NCI-H748 (cell line): ENCODE data around the gene HTT-AS.
"Not testable (repeated sequence)": the region's sequence is repeated elsewhere in the genome, so short reads cannot be mapped to it uniquely, and the experiment has no call there.

Source experiments
- DNase-seq: peaks from one replicate; lab custom pipeline; 2025; ENCODE audit not compliant: unreplicated experiment; lab: John Stamatoyannopoulos, UW

The HTT-AS gene

DNA sequence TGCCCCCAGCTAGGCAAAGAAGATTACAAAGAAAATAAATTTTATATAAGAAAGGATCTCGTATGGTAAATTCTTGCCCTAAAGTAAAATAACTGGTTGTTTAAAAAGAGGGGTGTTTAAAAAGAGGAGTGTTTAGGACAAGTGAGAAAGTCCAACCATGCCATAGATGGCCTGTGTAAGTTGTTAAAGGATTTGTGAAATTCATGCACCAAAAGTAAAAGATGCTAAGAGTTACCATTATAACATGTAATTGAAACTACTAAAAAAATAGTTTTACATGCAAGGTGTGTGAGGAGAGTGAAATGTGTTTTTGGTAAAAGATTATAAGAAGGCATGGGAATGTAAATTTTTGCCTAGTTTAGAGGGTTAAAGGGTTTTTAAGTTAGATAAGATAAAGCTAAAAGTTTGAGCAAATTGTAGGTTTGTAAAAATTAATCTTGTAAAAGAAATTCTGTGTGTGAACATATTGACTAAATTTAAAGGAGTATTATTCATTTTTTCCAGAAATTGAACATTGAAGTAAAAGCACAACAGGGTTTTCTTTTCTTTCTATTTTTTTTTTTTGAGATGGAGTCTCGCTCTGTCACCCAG lies 20.1 kb downstream of the HTT-AS start:
- no peak for DNase-seq

DNA sequence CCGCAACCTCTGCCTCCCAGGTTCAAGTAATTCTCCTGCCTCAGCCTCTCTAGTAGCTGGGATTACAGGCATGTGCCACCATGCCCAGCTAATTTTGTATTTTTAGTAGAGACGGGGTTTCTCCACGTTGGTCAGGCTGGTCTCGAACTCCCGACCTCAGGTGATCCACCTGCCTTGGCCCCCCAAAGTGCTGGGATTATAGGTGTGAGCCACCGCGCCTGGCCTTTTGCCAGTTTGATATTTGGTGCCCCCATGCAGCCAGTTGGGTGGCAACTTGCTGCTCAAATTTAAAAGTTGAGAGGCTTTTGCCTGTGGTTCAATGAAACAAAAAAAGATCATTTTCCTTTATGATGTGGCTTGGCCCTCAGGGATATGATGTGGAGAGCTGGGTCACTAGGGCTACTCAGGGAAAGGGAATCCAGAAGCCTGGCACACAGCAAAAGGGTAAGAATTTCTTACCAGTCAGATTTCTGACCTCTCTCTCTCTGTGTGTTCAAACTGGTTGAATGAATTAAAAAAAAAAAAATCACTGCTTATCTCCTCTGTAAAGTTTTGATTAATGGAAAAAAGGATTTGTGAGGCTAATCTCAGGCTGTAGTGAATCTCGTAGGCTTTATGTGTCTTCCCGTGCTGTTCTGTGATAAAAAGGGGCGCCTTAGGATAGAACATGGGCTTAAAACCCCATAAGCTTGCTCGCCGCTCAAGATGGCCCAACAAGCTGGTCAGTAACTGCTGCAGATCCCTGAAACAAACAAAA lies 23.0 kb downstream of the HTT-AS start:
- not testable (repeated sequence) for DNase-seq

DNA sequence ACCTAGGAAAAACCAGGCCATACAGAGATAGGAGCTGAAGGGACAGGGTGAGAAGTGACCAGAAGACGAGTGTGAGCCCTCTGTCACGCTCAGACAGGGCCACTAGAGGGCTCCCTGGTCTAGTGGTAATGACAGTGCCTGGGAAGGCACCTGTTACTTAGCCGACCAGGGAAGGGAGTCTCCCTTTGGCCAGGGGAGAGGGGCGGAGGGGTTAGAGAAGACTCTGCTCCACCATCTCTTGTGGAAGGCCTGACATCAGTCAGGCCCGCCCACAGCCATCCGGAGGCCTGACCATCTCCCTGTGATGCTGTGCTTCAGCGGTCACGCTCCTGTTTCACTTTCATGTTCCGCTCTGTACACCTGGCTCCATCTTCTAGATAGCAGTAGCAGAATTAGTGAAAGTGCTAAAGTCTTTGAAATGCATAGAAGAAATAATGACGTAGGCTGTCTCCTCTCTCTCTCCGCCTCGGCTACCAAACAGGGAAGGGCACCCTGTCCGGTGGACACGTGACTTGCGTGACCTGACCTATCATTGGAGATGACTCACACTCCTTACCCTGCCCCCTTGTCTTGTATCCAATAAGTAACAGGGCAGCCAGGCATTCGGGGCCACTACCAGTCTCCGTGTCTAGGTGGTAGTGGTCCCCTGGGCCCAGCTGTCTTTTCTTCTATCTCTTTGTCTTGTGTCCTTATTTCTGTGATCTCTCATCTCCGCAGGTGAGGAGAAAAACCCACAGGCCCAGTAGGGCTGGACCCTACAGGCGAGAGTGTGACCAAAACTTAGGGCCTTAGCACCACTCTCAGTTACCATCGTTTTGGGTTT lies 26.7 kb downstream of the HTT-AS start:
- DNase-seq, result peak; percentile 25

DNA sequence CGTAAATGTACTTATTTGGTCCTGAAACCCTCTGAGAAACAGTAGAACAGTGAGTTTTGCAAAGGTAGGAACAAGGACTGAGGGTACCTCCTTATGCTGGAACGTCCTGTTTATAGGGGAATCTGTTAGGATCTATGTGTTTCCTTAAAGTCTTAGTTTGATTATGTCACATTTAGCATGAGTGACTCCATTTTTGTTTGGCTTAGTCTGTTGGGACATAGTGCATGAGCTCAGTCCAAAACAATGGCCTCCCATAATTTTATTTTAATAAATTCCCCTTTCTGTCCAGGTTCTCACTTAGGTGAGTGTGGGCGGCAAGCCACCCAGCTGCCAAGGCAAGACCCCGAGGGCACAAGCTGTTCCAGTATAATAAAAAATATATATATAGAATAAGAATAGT lies 27.7 kb downstream of the HTT-AS start:
- no peak for DNase-seq

DNA sequence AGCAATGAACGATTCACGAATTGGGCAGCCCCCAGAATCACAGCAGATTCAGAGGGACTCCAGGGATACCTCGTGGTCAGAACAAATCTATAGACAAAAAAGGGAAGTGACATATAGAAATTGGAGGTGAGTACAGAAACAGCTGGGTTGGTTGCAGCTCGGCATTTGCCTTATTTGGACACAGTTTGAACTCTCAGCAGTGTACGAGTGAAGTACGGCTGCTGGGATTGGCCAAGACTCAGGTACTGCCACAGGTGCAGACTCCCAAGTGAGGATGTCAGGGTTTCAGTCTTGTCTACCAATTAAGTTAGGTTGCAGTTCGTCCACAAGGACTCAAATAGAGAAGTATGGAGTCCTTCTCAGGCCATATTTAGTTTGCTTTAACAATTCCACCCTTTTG lies 28.2 kb downstream of the HTT-AS start:
- no peak for DNase-seq

DNA sequence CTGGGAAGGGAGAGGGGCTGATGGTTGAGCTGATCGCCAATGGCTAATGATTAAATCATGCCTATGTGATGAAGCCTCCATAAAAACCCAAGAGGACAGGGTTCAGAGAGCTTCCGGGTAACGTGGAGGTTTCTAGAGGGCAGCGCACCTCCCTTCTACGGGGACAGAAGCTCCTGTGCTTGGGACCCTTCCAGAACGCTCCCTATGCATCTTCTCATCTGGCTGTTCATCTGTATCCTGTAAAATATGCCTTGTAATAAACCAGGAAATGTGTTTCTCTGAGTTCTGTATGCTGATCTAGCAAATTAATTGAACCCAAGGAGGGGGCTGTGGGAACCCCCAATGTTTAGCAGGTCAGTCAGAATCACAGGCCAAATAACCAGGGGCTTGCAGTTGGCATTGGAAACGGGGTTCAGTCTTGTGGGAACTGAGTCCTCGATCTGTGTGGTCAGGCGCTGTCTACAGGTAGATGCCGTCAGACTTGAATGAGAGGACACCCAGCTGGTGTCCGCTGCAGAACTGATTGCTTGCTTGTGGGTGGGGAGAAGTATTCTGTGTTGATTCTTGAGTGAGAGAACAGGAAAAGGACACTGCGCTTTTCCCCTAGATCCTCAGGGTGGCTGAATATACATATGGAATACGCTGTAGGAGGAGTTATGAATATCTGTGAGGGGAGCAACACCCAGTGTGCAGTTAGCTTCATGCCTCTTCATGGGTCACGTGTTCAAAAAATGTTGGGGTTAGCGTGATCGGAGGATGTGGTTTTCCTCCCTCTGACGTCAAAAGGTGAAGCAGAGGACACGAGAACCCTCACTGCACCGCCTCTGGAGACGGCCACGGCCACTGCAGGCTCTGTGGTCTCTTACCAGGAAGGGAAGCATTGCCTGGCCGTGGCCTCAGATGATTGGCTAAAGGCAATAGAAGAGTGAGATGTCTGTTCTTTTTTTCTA lies 29.2 kb downstream of the HTT-AS start:
- no peak for DNase-seq

DNA sequence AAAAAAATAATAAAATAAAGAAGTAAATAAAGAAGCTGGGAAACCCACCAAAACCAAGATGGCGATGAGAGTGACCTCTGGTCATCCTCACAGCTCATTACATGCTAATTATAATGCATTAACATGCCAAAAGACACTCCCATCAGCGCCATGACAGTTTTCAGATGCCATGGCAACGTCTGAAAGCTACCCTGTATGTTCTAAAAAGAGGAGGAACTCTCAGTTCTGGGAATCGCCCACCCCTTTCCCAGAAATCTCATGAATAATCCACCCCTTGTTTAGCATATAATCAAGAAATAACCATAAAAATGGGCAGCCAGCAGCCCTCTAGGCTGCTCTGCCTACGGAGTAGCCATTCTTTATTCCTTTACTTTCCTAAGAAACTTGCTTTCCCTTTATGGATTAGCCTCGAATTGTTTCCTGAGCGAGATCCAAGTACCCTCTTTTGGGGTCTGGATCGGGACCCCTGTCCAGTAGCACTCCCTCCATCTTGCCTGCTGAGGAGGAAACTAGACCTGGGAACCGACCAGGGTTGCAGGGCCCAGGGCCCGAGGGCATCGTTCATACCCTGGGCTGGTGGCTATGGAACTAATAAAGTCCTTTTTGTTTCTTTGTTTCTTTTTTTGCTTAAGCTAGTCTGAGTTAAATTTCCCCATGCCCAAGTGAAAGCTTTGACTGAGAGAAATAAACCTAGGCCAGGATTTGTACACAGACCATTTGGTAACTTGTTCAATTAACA lies 30.9 kb downstream of the HTT-AS start:
- no peak for DNase-seq

DNA sequence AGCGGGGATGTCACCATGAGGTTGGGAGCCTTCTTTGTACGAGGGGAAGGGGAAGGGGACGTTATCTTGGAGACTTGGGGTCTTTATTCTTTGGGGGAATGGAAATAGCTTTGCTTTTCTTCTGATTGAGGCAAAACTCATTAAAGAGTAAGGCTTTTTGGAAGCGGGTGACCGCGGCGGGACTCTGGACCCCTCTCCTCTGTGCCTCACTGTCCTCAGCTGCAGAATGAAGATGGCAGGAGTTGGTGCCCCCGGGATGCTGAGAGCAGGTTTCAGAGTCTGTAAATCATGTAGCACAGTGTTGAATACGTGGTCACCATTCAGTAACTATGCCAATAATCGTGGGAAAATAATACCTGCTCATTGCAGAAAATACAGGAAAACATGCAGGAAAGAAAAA lies 32.1 kb downstream of the HTT-AS start:
- DNase-seq, result no peak

DNA sequence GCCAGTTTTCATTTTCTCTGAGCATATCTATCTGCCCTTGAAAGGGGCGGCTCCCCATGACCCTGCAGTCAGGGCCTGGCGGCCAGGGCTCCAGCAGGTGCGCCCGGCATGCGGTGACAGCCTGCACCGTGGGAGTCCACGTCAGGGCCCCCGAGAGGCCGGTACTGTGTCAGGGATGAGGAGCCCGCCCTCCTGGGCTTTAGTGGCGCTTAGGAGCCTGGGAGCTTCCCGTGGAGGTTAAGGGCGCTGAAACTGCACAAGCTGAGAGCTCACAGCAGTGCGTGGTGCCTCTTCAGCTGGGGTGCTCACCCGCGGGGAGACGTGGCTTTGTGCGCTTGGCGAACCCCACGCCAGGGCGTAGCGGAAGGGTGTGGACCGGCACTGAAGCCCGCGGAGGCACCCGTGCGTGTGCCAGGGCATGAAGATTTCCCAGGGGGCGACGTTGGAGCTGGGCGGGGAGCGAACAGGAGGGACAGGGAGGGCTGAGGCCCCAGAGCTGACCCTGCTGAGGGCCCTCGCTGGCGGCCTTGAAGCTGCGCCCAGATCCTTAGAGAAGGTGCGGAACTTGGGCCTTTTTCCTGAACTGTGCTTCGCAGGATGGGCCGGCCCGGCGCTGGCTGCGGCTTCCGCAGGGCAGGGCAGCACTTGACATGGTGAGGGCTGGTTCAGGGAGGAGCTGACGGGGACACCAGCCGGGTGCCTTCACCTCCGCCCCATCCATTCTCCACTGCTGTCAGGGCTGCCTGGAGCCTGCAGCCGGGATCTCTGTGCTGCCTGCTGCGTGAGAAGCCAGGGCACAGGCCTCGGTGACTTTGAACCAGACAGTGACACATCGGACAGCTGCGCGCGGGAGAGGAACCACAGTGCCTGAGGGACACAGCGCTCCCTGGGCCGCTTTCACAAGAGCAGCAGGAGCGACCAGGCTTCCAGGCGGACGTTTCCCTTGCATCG lies 32.9 kb downstream of the HTT-AS start:
- no peak for DNase-seq

DNA sequence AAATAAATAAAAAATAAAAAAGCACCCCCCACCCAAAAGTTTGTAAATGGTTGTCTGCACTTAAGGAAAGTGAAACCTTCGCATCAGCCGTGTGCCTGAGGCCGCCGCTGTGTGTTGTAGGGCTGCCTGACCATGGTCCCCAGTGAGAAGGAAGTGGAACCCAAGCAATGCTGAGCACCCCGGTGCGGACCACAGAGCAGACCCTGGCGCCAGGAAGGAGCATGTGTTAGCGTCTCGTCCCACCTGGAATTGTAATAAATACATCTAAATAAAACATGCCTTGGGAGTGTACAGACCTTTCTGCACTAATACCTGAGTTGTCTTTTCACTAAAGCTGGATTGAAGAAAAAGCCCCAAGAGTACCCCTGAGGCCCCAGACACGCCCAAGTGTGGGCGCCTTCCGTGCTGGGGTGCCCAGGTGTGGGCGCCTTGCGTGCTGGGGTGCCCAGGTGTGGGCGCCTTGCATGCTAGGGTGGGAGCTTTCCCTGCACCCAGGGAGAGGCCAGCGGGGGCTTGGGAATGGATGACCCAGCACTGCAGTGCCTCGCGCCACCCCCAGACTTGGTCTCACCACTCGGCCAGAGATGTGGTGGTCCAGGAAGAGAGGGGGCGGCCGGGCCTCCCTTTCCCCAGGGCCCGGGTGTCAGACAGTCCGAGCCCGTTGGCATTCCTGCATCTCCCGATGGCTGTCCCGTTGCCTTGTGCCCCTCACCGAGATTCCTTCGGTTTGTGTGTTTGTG lies 33.7 kb downstream of the HTT-AS start:
- DNase-seq, result no peak

DNA sequence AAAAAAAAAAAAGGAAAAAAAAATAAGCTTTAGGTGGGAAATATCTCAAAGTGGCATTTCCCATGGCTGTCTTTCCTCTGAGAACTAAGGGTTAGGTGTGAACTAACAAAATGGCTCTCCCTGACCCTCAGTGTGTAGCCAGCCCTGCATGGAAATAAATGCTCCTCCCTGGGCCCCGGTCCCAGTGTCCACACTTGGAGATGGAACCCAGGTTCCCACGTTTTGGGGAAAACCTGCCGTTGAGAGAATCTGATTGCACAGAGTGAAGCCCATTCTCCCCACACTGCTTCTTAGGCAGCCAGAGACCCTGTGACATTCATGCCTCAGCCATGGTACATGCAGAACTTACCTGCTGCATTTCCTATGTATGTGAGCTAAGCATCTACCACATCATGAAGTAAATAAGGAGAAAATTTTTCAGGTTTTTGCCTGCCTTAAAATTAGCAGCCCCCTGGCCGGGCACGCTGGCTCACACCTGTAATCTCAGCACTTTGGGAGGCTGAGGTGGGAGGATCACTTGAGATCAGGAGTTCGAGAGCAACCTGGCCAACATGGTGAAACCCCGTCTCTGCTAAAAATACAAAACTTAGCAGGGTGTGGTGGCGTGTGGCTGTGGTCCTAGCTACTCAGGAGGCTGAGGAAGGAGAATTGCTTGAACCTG lies 34.5 kb downstream of the HTT-AS start:
- DNase-seq, result no peak

DNA sequence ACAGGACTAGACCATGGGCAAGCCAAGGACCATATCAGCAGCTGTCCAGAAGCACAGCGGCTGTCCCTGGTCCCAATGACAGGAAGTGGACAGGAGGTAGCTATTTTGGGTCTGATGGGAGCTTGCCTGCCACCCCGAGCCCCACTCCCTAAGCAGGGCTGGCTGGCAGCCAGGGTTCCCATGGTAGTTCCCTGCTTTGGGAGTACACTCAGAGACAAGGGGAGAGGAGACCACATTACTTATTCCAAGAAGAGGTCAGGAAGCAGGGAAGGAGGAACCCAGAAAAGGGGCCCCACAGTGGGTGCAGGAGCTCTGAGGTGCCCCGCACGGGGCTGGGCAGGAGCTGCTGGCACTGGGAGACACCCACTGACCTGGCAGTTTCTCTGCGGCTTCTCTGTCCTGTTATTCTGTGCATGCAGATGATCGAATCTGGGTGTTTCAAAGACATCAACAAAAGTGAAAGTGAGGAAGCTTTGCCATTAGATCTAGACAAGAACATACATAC lies 36.3 kb downstream of the HTT-AS start:
- DNase-seq, result peak; percentile 6

DNA sequence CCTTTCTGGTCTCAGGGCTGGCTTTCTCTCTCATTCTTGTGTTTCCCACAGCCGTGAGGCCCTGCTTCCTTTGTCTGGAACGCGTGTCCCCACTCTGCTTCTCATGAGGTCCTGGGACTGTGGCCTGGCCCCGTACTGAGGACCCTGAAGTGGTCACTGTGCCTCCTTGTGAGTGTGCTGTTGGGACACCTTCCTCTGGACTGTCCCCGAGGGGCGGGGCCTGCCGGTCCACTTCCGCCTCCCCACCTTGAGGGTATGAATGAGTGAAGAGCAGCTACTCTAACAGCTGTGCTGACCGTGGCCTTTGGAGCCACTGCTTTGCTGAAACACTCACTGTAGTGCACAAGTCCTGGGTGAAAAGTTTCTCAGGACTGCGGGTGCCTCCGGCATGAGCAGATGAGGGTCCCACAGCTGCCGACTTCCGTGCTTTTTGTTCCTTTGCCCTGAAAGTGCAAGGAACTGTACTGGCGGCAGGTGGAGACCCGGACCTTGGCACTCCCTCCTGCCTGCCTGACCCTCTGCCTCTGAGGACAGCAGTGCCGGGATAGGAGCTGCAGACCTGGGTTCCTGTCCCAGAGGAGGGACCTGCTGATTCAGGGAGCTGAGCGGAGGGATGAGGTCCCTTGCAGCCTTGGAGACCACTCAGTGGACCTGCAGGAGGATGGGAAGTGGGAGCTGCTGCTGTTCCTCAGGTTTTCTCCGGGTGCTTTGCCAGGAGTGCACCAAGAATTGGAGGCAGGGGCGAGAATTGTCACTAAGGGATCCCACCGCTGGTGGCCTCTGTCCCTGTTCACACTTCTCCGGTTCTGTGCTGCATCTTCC lies 38.0 kb downstream of the HTT-AS start:
- DNase-seq, result no peak

DNA sequence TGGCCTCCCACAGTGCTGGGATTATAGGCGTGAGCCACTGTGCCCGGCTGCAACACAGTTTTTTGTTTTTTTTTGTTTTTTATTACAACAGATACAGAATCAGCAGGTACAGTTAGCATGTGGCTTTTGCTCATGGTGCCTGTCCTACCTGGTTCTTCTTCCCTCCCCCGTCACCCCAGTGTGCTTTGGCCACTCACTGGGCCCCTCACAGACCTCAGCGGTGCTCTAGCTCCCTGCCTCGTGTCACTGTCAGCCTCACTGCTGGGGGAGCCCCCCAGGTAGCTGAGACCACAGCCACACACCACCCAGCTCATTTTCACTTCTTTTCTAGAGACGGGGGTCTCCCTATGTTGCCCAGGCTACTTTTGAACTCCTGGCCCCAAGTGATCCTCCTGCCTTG lies 38.7 kb downstream of the HTT-AS start:
- DNase-seq, result no peak

DNA sequence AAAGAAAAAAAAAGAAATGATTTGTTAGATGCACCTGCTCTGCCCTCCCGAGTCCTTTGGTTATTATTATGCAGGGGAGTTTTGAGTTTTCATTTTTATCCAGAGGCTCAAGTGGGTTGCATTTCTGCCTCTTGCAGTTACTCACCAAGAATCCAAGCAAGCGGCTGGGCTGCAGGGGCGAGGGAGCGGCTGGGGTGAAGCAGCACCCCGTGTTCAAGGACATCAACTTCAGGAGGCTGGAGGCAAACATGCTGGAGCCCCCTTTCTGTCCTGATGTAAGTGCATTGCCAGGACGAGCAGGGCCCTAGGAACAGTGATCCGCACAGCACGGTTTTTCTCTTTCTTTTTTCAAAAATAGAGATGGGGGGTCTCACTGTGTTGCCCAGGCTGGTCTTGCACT lies 39.1 kb downstream of the HTT-AS start:
- no peak for DNase-seq

DNA sequence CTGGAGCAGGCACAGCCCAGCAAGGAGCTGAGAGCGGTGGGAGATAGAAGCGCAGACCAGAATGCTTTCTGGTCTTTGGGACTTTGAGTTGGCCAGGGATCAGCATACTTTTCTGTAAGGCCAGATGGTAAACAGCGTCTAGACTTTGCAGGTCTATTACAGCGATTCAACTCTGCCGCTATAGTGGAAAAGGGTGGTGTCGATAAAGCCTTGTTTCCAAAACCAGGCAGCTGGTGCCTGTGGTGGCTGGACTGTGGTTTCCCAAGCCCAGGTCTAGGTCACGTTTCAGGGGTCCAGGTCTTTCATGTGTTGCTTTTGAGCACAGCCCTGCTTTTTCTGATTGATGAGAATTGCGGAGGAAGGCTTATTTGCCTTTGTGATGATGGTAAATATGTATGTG lies 40.1 kb downstream of the HTT-AS start:
- no peak for DNase-seq
